Testis (tissue), 3 donors: ENCODE data around the gene TPCN2. TPM values are rescaled to one million over a fixed set of nuclear protein-coding genes. Genes with fewer than 3 reads are reported as not detected.
"Not testable (repeated sequence)": the region's sequence is repeated elsewhere in the genome, so short reads cannot be mapped to it uniquely, and the experiment has no call there.

Source experiments
- DNase-seq: peaks from one replicate; pipeline ENCODE4 v3.0.0-alpha.2; 2019
- H3K27ac ChIP-seq, 2 donors: fragments of 200-600 bp; sonication (generic); one replicate each; pipeline ENCODE4 v1.5.1; 2019
- H3K27me3 ChIP-seq: fragments of 200-600 bp; sonication (generic); one replicate; pipeline ENCODE4 v1.5.1; 2019
- H3K36me3 ChIP-seq: fragments of 200-600 bp; sonication (generic); one replicate; pipeline ENCODE4 v1.5.1; 2017; ENCODE audit warnings: low read depth; ENCODE audit errors: missing control alignments
- H3K4me1 ChIP-seq: fragments of 200-600 bp; sonication (generic); one replicate; pipeline ENCODE4 v1.5.1; 2019
- H3K4me3 ChIP-seq, 2 donors: fragments of 200-600 bp; sonication (generic); one replicate each; pipeline ENCODE4 v1.5.1; 2017 to 2019
- H3K9me3 ChIP-seq: fragments of 200-600 bp; sonication (generic); one replicate; pipeline ENCODE4 v1.5.1; 2017
- CTCF ChIP-seq, 3 experiments: fragments of 450-650 bp in 2 of 3; fragments of 200-600 bp in 1 of 3; sonication (generic) in 1 of 3; IDR thresholded peaks; one replicate each; pipeline ENCODE4 v1.5.1; 2016 to 2019; ENCODE audit warnings: antibody characterized with exemption in 3 of 3, mild to moderate bottlenecking in 2 of 3, moderate library complexity in 1 of 3
- POLR2A ChIP-seq: fragments of 450-650 bp; IDR thresholded peaks from one replicate; pipeline ENCODE4 v1.6.1; 2017; ENCODE audit warnings: antibody characterized with exemption, mild to moderate bottlenecking, moderate library complexity
- WGBS, 2 donors: methylation state at CpG; one replicate each; pipeline ENCODE4 v1.1.5; 2018; 5-methylcytosine and 5-hydroxymethylcytosine counted together
- intact Hi-C: fragments of 100-400 bp; cut with DNase I; formaldehyde crosslinking; loops from one replicate; pipeline ENCODE4 v1.15.1; 2023; ENCODE audit warnings: low total_unique reads
- polyA plus RNA-seq: library from polyadenylated mRNA; stranded (reverse); fragments of 350-450 nt; fragmentation: Illumina TruSeq; extraction: RNeasy Lipid Tissue Mini Kit (QIAGEN cat#74804); gene quantifications from one replicate; pipeline ENCODE4 v1.2.3, GENCODE V29; 2014; ENCODE audit warnings: low read depth, low replicate concordance; ENCODE audit not compliant: insufficient read depth
- total RNA-seq, 2 donors: library from RNA; depleted of rRNA; stranded (reverse); fragments of >200 nt; gene quantifications; one replicate each; pipeline ENCODE4 v1.2.3, GENCODE V29; 2016

TPCN2 gene
- total and polyA plus RNA-seq, 3 donors from 2014 or later: 12.9 to 32.5 (median 28.4) TPM

- peaks cover 17% of the 10 kb centered on the region for H3K4me1 ChIP-seq
- H3K9me3 ChIP-seq: no peaks in the 10 kb centered on the region
- TF ChIP-seq POLR2A: no peak
- TF ChIP-seq CTCF (IDR thresholded peaks at IDR 0.05): no peak
- no peaks in the 10 kb centered on the region for H3K36me3 ChIP-seq
- DNase-seq: peak; percentile 84
- no peak overlapping the region for H3K4me3 ChIP-seq
- 37 to 54% methylated on average over 17 to 18 of the region's 18 CpGs for WGBS, 2 donors
- peak overlapping the region; percentile 18 to 57 for H3K27ac ChIP-seq
- intact Hi-C loops: no loop called here
- H3K27me3 ChIP-seq: no peaks in the 10 kb centered on the region
Observed at GRCh38 chr11:69075421-69076128, 26.8 kb downstream of the TPCN2 start.

GRCh38 chr11:69076129-69076791 lies 27.5 kb downstream of the TPCN2 start:
- no peaks in the 10 kb centered on the region for H3K27me3 ChIP-seq
- no peak overlapping the region for H3K4me3 ChIP-seq
- no peaks in the 10 kb centered on the region for H3K9me3 ChIP-seq
- no peaks in the 10 kb centered on the region for H3K36me3 ChIP-seq
- H3K4me1 ChIP-seq: peaks cover 17% of the 10 kb centered on the region
- WGBS, 2 donors: 72 to 77% methylated on average over 13 to 18 of the region's 20 CpGs
- DNase-seq: no peak
- TF ChIP-seq POLR2A (no peak), CTCF (IDR thresholded peaks at IDR 0.05) (no peak)
- intact Hi-C loops: no loop called here
- peak overlapping the region in 1 of 2 donors; percentile 22 for H3K27ac ChIP-seq

- intact Hi-C loops, DNase-seq: not testable (repeated sequence)
Observed at GRCh38 chr11:69076977-69077376, 28.2 kb downstream of the TPCN2 start.

GRCh38 chr11:69078508-69078907 lies 29.8 kb downstream of the TPCN2 start:
- intact Hi-C loops: no loop called here
- Histone ChIP-seq H3K27ac (no peak overlapping the region), H3K9me3 (no peaks in the 10 kb centered on the region), H3K36me3 (no peaks in the 10 kb centered on the region), H3K4me1 (peaks cover 13% of the 10 kb centered on the region), H3K27me3 (no peaks in the 10 kb centered on the region), H3K4me3 (no peak overlapping the region)
- TF ChIP-seq CTCF (IDR thresholded peaks at IDR 0.05): no peak
- TF ChIP-seq POLR2A: no peak
- WGBS, 2 donors: 91 to 95% methylated on average over 4 to 12 of the region's 15 CpGs
- no peak for DNase-seq

More at GRCh38 chr11:69076977-69077376, 28.2 kb downstream of the TPCN2 start:
- H3K4me3 ChIP-seq, H3K27ac ChIP-seq, H3K27me3 ChIP-seq, H3K9me3 ChIP-seq, H3K36me3 ChIP-seq: not testable (repeated sequence)
- peaks cover 17% of the 10 kb centered on the region for H3K4me1 ChIP-seq
- WGBS, 2 donors: 58 to 62% methylated on average over 6 of the region's 6 CpGs

- TF ChIP-seq POLR2A (no peak), CTCF (IDR thresholded peaks at IDR 0.05) (no peak)
- Histone ChIP-seq H3K27me3 (no peaks in the 10 kb centered on the region), H3K4me1 (peaks cover 9% of the 10 kb centered on the region), H3K4me3 (no peak overlapping the region), H3K9me3 (no peaks in the 10 kb centered on the region), H3K27ac (no peak overlapping the region), H3K36me3 (no peaks in the 10 kb centered on the region)
- no peak for DNase-seq
- intact Hi-C loops: no loop called here
- 75 to 85% methylated on average over 8 to 20 of the region's 20 CpGs for WGBS, 2 donors
Observed at GRCh38 chr11:69078930-69079605, 30.3 kb downstream of the TPCN2 start.
